Trophoblast cell (in vitro differentiated cells and primary cell): ENCODE data around the gene PHF12.
"Not testable (repeated sequence)": the region's sequence is repeated elsewhere in the genome, so short reads cannot be mapped to it uniquely, and the experiment has no call there.

ENCODE experiments used
- DNase-seq, 2 donors: peaks; one replicate each; pipeline ENCODE4 v3.0.0-alpha.2; 2016
- H2AFZ ChIP-seq: 2 replicates; pipeline ENCODE4 v1.6.1; 2013; ENCODE audit warnings: low read length, moderate library complexity, mild to moderate bottlenecking; ENCODE audit not compliant: insufficient read depth, poor library complexity
- H2AK5ac ChIP-seq: 2 replicates; pipeline ENCODE4 v1.6.1; 2013; ENCODE audit warnings: mild to moderate bottlenecking, low read length
- H2BK120ac ChIP-seq: 2 replicates; pipeline ENCODE4 v1.6.1; 2013; ENCODE audit warnings: low read length, mild to moderate bottlenecking, moderate library complexity; ENCODE audit not compliant: insufficient read depth, poor library complexity
- H2BK12ac ChIP-seq: 2 replicates; pipeline ENCODE4 v1.6.1; 2013; ENCODE audit warnings: mild to moderate bottlenecking, low read length, moderate library complexity
- H2BK5ac ChIP-seq: 2 replicates; pipeline ENCODE4 v1.6.1; 2013; ENCODE audit warnings: low read length, low read depth, moderate library complexity, mild to moderate bottlenecking; ENCODE audit not compliant: poor library complexity
- H3K14ac ChIP-seq: 2 replicates; pipeline ENCODE4 v1.6.1; 2013; ENCODE audit warnings: mild to moderate bottlenecking, low read length
- H3K18ac ChIP-seq: 2 replicates; pipeline ENCODE4 v1.6.1; 2013; ENCODE audit warnings: mild to moderate bottlenecking, low read length
- H3K23ac ChIP-seq: 2 replicates; pipeline ENCODE4 v1.6.1; 2013; ENCODE audit warnings: low read length
- H3K27ac ChIP-seq: 2 replicates; pipeline ENCODE4 v1.5.1; 2013; ENCODE audit warnings: low read depth, mild to moderate bottlenecking, inconsistent platforms, low read length, moderate library complexity
- H3K27me3 ChIP-seq: 2 replicates; pipeline ENCODE4 v1.6.1; 2013; ENCODE audit warnings: inconsistent platforms, mild to moderate bottlenecking, low read length, moderate library complexity; ENCODE audit not compliant: insufficient read depth
- H3K36me3 ChIP-seq, 2 experiments: 1 replicate in 1 of 2; 2 replicates in 1 of 2; pipeline ENCODE4 v1.6.1; 2013; ENCODE audit warnings: low read length in 2 of 2, mild to moderate bottlenecking in 2 of 2, moderate library complexity in 1 of 2; ENCODE audit not compliant: insufficient read depth in 2 of 2, control insufficient read depth in 1 of 2
- H3K4ac ChIP-seq: 2 replicates; pipeline ENCODE4 v1.6.1; 2013; ENCODE audit warnings: low read depth, mild to moderate bottlenecking, low read length, moderate library complexity
- H3K4me1 ChIP-seq, 2 experiments: 1 replicate in 1 of 2; 2 replicates in 1 of 2; pipeline ENCODE4 v1.6.1; 2013; ENCODE audit warnings: low read length in 2 of 2, mild to moderate bottlenecking in 2 of 2, moderate library complexity in 1 of 2; ENCODE audit not compliant: insufficient read depth in 2 of 2, control insufficient read depth in 1 of 2
- H3K4me2 ChIP-seq: 2 replicates; pipeline ENCODE4 v1.6.1; 2013; ENCODE audit warnings: inconsistent platforms, mild to moderate bottlenecking, low read length, moderate library complexity
- H3K4me3 ChIP-seq: 2 replicates; pipeline ENCODE4 v1.5.1; 2013; ENCODE audit warnings: mild to moderate bottlenecking, low read depth, low read length, inconsistent platforms
- H3K79me1 ChIP-seq: one replicate; pipeline ENCODE4 v1.6.1; 2013; ENCODE audit warnings: low read length
- H3K79me2 ChIP-seq: 2 replicates; pipeline ENCODE4 v1.6.1; 2013; ENCODE audit warnings: low read length, mild to moderate bottlenecking; ENCODE audit not compliant: control insufficient read depth, insufficient read depth, poor library complexity
- H3K9ac ChIP-seq: 2 replicates; pipeline ENCODE4 v1.6.1; 2013; ENCODE audit warnings: mild to moderate bottlenecking, low read length
- H3K9me3 ChIP-seq: 2 replicates; pipeline ENCODE4 v1.6.1; 2013; ENCODE audit warnings: low read depth, mild to moderate bottlenecking, control low read depth, inconsistent platforms, low read length; ENCODE audit not compliant: insufficient read depth
- H4K12ac ChIP-seq: 2 replicates; pipeline ENCODE4 v1.6.1; 2013; ENCODE audit warnings: low read depth, mild to moderate bottlenecking, low read length, moderate library complexity
- H4K8ac ChIP-seq: 2 replicates; pipeline ENCODE4 v1.6.1; 2013; ENCODE audit warnings: low read depth, mild to moderate bottlenecking, low read length, moderate library complexity
- H4K91ac ChIP-seq: one replicate; pipeline ENCODE4 v1.6.1; 2013; ENCODE audit warnings: low read depth, mild to moderate bottlenecking, low read length, moderate library complexity
- WGBS: extraction: QIAGEN DNeasy Blood & Tissue Kit; methylation state at CpG from one replicate; pipeline ENCODE4 v1.1.7; 2013; ENCODE audit warnings: missing lambda C conversion rate; ENCODE audit not compliant: insufficient read length, insufficient coverage; ENCODE audit errors: extremely low coverage; 5-methylcytosine and 5-hydroxymethylcytosine counted together

PHF12 gene

DNA sequence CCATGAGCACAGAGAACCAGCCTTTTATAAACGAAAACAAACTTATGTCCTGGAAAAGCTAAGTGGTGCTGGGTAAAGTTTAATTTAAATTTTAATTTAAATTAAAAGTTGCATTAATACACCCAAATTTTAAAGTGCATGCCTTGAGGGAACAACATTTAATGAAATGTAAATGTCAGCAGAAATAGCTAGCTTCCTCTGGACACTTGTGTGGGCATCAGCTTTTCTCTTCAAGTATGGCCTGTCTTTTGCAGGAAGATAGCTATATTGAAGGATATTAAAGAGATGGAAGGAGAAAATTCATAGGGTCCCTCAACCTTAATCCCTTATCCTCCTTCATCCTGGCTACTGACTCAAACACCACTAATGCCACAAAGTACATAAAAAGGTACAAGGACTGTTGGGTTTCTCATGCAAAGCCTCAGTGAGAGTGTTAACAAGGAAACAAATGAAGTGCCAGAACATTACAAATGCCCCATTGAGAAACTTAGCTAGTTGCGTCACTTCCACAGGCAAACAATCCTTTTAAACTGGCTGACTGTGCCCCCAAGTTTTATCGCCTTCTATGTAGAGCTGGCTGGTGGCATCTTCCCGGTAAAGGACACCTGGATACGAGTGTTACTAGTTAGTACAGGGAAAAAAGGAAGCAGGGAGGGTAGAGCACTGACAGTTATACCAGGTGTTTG lies 14.1 kb downstream of the PHF12 start:
- H3K23ac ChIP-seq = no peak overlapping the region
- no peak overlapping the region for H4K8ac ChIP-seq
- no peak overlapping the region for H3K4me2 ChIP-seq

GRCh38 chr17:28935744-28936460 lies 15.4 kb downstream of the PHF12 start:
- Histone ChIP-seq H3K23ac (no peak overlapping the region), H3K4me1 (no peaks in the 10 kb centered on the region), H2AK5ac (no peak overlapping the region), H2BK120ac (no peak overlapping the region), H3K79me1 (no peaks in the 10 kb centered on the region), H2AFZ (no peak overlapping the region), H3K36me3 (peaks cover 1 to 4% of the 10 kb centered on the region in 2 experiments), H4K12ac (no peak overlapping the region), H3K27ac (no peak overlapping the region), H3K4me3 (no peak overlapping the region), H3K4me2 (no peak overlapping the region), H4K91ac (no peak overlapping the region), H4K8ac (no peak overlapping the region), H3K4ac (peak overlapping the region; percentile 59), H3K27me3 (no peaks in the 10 kb centered on the region), H3K9me3 (no peaks in the 10 kb centered on the region), H3K18ac (no peak overlapping the region), H2BK5ac (no peak overlapping the region), H2BK12ac (no peak overlapping the region), H3K14ac (no peak overlapping the region), H3K79me2 (peaks cover 3% of the 10 kb centered on the region), H3K9ac (no peak overlapping the region)
- DNase-seq = no peak
- WGBS = no CpG with 5 or more reads among the region's 8 CpGs

More for the DNA sequence above, 14.1 kb downstream of the PHF12 start:
- H2BK12ac ChIP-seq = no peak overlapping the region
- no peak overlapping the region for H3K4ac ChIP-seq
- no peaks in the 10 kb centered on the region for H3K9me3 ChIP-seq
- no peak overlapping the region for H4K12ac ChIP-seq
- no peak overlapping the region for H4K91ac ChIP-seq
- no peak overlapping the region for H2AK5ac ChIP-seq
- H3K27ac ChIP-seq = no peak overlapping the region
- WGBS = no CpG with 5 or more reads among the region's 5 CpGs
- H3K4me3 ChIP-seq = no peak overlapping the region
- H3K4me1 ChIP-seq = no peaks in the 10 kb centered on the region
- H2BK5ac ChIP-seq = no peak overlapping the region
- no peaks in the 10 kb centered on the region for H3K79me1 ChIP-seq
- H3K36me3 ChIP-seq = peaks cover 3 to 4% of the 10 kb centered on the region in 2 experiments
- no peak overlapping the region for H3K14ac ChIP-seq
- DNase-seq = no peak
- no peaks in the 10 kb centered on the region for H3K27me3 ChIP-seq
- peaks cover 5% of the 10 kb centered on the region for H3K79me2 ChIP-seq
- no peak overlapping the region for H3K9ac ChIP-seq
- H3K18ac ChIP-seq = no peak overlapping the region
- H2AFZ ChIP-seq = no peak overlapping the region
- H2BK120ac ChIP-seq = no peak overlapping the region

- not testable (repeated sequence) for H3K79me1 ChIP-seq, H3K4me1 ChIP-seq, H3K18ac ChIP-seq, H3K36me3 ChIP-seq, H2BK5ac ChIP-seq, H4K91ac ChIP-seq, H3K4ac ChIP-seq, H3K4me2 ChIP-seq, H3K79me2 ChIP-seq, H2BK120ac ChIP-seq, H3K23ac ChIP-seq, H3K27ac ChIP-seq, DNase-seq, H3K14ac ChIP-seq, H3K9me3 ChIP-seq, H3K9ac ChIP-seq, H4K8ac ChIP-seq, H2BK12ac ChIP-seq, H3K27me3 ChIP-seq, H3K4me3 ChIP-seq, H4K12ac ChIP-seq, H2AFZ ChIP-seq, H2AK5ac ChIP-seq
- WGBS = no CpG with 5 or more reads among the region's 8 CpGs
These were observed 16.8 kb downstream of the PHF12 start for GRCh38 chr17:28934508-28934907.

DNA sequence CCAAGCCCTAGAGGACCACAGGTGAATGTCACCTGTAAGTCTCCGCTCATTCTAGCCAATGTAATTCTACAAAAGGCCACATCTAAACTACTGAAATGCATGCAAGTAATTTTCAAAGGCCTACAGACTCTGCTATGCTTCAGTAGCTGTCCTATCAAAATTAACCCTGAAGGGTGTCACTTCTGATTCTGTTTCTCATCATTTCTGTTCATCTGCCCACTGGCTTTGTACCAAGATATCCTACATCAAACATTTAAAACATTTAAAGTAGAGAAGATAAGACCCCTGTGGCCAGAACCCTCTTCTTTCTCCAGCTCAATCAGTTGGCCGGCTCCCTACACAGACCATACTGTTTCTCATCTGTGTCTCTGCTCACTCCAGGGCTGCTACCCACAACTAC lies 21.5 kb downstream of the PHF12 start:
- Histone ChIP-seq H3K9ac (no peak overlapping the region), H3K18ac (no peak overlapping the region), H3K4me3 (no peak overlapping the region), H3K79me2 (peaks cover 1% of the 10 kb centered on the region), H3K79me1 (no peaks in the 10 kb centered on the region), H2AFZ (no peak overlapping the region), H2BK5ac (no peak overlapping the region), H3K23ac (no peak overlapping the region), H3K4me1 (peaks cover 7 to 12% of the 10 kb centered on the region in 2 experiments), H3K14ac (no peak overlapping the region), H3K4ac (peak overlapping the region; percentile 33), H3K27ac (no peak overlapping the region), H3K9me3 (no peaks in the 10 kb centered on the region), H3K36me3 (peaks cover 2 to 4% of the 10 kb centered on the region in 2 experiments), H3K27me3 (no peaks in the 10 kb centered on the region), H2AK5ac (no peak overlapping the region), H4K12ac (no peak overlapping the region), H4K91ac (no peak overlapping the region), H4K8ac (no peak overlapping the region), H3K4me2 (no peak overlapping the region), H2BK120ac (no peak overlapping the region), H2BK12ac (no peak overlapping the region)
- no CpG with 5 or more reads among the region's 2 CpGs for WGBS
- DNase-seq = no peak
